Fibroblast of the conjunctiva (primary cell): ENCODE measurements around the gene P2RY1.
"Not testable (repeated sequence)": the region's sequence is repeated elsewhere in the genome, so short reads cannot be mapped to it uniquely, and the experiment has no call there.

Experiments used
- DNase-seq: peaks from one replicate; pipeline ENCODE4 v3.0.0-alpha.2; 2010; ENCODE audit warnings: low read depth

Gene P2RY1

GRCh38 chr3:152839511-152839910, 4.6 kb downstream of the P2RY1 start:
- no peak for DNase-seq

DNA sequence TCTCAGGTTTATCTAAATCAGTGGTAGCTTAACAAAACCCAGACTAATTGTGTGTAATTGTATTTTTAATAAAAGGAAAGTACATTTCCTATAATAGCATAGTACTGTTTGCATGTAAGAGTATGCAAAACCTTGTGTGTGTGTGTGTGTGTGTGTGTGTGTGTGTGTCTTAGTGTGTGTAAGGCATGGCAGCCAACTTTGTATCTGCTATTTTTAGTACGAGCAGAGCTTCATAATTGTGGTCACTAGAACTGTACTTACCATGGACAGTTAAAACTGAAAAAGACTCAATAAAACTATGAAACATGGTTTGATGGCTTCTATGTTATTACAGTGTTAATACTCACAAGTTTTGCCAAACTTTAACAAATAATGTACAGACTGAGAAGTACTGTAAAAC, 6.2 kb downstream of the P2RY1 start:
- no peak for DNase-seq

GRCh38 chr3:152842413-152842812, 7.5 kb downstream of the P2RY1 start:
- DNase-seq, result no peak

DNA sequence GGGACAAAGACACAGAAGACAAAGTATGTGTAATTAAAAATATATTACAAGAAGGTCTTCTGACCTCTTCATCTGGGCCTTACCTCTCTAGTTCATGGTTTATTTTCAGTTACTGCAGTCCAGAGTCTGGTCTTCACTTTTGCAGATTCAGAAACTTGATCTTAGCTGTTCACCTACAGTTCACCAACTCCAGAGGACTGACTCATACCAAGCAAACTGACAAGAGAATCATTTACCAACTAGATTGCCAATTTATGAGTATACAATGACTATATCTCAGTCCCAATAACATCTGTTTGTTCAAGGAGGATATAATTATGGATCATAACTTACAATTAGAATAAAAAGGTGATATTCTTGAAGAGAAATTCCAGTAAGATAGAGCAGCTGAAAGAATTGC, 9.0 kb downstream of the P2RY1 start:
- no peak for DNase-seq

DNA sequence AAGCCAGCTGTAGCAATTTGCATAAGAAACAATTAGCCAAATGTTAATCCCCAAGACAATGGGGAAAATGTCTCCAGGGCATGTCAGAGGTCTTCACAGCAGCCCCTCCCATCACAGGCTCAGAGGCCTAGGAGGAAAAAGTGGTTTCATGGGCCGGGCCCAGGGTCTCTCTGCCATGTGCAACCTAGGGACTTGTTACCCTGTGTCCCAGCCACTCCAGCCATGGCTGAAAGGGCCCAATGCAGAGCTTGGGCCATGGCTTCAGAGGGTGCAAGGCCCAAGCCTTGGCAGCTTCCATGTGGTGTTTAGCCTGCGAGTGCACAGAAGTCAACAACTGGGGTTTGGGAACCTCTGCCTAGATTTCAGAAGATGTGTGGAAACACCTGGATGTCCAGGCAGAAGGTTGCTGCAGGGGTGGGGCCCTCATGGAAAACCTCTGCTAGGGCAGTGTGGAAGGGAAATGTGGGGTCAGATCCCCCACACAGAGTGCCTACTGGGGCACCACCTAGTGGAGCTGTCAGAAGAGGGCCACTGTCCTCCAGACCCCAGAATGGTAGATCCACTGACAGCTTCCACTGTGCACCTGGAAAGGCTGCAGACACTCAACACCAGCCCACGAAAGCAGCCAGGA, 11.8 kb downstream of the P2RY1 start:
- not testable (repeated sequence) for DNase-seq

DNA sequence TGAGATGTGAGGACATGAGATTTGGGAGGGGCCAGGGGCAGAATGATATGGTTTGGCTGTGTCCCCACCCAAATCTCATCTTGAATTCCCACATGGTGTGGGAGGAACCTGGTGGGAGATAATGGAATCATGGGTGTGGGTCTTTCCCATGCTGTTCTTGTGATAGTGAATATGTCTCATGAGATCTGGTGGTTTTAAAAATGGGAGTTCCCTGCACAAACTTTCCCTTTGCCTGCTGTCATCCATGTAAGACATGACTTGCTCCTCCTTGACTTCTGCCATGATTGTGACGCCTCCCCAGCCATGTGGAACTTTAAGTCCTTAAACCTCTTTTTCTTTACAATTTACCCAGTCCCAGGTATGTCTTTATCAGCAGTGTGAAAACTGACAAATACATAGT, 12.7 kb downstream of the P2RY1 start:
- not testable (repeated sequence) for DNase-seq

GRCh38 chr3:152849996-152850578, 15.2 kb downstream of the P2RY1 start:
- no peak for DNase-seq

DNA sequence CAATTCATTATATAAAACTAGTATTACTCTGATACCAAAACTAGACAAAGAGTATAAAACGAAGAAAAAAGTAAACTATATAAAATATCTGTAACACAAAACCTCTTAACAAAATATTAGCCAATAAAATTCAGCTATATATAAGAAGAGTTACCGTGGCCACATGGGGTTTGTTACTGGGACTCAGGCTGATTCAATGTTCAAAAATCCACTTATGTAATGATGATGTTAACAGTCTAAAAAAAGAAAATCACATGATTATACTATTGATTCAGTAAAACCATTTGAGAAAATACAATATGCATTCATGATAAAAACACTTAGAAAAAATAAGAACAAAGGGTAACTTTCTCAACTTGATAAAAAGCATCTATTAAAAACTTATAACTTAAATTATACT, 18.3 kb downstream of the P2RY1 start:
- DNase-seq, result no peak

DNA sequence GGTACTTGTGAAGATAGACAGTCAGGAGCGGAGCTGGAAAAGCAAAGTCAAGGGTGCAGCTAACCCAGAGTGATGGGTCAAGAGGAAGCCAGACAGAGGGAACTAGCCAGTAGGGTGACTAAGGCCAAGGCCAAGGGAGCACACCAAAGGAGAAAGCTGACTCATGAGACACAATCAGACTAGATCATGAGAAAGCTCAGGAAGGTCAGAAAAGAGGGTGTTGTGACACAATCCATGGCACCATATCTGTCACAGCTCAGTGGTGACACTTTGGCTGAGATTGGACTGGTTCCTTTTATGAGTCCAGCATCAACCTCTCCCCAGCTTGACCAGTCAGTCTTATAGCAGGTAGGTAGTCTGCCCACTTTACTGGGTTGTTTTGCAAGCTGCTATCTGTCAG, 22.2 kb downstream of the P2RY1 start:
- no peak for DNase-seq

- DNase-seq, result no peak
Observed at GRCh38 chr3:152858170-152858800, 23.4 kb downstream of the P2RY1 start.

GRCh38 chr3:152860736-152861135, 25.8 kb downstream of the P2RY1 start:
- DNase-seq, result no peak

DNA sequence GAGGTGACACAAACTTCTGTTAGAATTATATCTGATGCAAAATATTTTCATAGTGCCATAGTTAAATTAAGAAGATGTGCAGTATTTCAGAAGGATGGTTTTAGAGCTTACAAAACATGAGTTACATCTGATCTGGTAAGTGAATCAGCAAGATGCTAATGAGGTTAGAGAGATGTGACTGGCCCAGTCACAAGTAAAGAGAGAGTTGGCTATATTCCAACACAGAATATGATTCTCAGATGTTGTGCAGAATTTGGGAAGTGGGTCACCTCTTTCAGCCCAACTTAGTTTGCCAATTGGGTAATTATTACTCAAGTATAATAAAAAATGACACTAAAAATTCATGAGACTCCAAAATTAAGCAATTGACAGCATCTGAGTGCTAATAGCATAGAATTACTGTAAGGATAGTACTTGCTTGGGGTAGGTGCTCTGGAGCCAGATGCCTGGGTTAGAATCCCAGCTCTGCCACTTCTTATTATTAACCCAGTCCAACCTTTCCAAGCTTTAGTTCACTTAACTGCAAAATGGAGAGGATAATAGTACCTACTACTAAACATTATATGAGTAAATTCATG, 30.8 kb downstream of the P2RY1 start:
- DNase-seq, result no peak

- DNase-seq, result no peak
Observed at GRCh38 chr3:152870027-152870426, 35.1 kb downstream of the P2RY1 start.

GRCh38 chr3:152873314-152873713, 38.4 kb downstream of the P2RY1 start:
- DNase-seq, result not testable (repeated sequence)

GRCh38 chr3:152874896-152875749, 40.2 kb downstream of the P2RY1 start:
- no peak for DNase-seq

- no peak for DNase-seq
Observed at GRCh38 chr3:152879130-152879789, 44.3 kb downstream of the P2RY1 start.

DNA sequence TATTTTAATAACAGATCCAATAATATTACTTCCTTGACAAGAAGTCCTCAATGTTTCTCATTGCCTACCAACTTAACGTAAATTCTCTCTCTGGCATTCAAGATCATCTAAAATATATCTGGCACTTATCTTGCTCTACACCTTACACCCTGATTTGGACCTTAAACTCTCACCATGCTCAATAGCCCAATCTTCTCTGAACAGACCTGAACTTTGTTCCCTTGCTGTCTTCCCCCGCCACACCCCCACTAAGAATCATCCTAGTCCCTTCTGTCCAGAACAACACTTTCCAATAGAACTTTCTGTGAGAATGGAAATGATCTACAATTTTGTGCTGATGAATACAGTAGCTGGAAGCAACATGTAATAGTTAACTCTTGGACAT, 44.9 kb downstream of the P2RY1 start:
- DNase-seq, result no peak

GRCh38 chr3:152885076-152885475, 50.1 kb downstream of the P2RY1 start:
- DNase-seq, result no peak
